HUES6 (cell line): ENCODE measurements around the gene METTL15.
"Not testable (repeated sequence)": the region's sequence is repeated elsewhere in the genome, so short reads cannot be mapped to it uniquely, and the experiment has no call there.

Experiments
- H3K27ac ChIP-seq: 2 replicates; pipeline ENCODE4 v1.7.0; 2013; ENCODE audit warnings: low read depth, mild to moderate bottlenecking, low read length, inconsistent platforms
- H3K27me3 ChIP-seq: 2 replicates; pipeline ENCODE4 v1.6.1; 2013; ENCODE audit warnings: low read length; ENCODE audit not compliant: control insufficient read depth, insufficient read depth
- H3K36me3 ChIP-seq: 2 replicates; pipeline ENCODE4 v1.6.1; 2013; ENCODE audit warnings: low read length; ENCODE audit not compliant: control insufficient read depth, insufficient read depth
- H3K4me1 ChIP-seq: 2 replicates; pipeline ENCODE4 v1.6.1; 2013; ENCODE audit warnings: low read length; ENCODE audit not compliant: control insufficient read depth, insufficient read depth
- H3K4me3 ChIP-seq: 2 replicates; pipeline ENCODE4 v1.5.1; 2013; ENCODE audit warnings: low read depth, low read length
- H3K9ac ChIP-seq: one replicate; pipeline ENCODE4 v1.6.1; 2013; ENCODE audit warnings: mild to moderate bottlenecking, low read length
- H3K9me3 ChIP-seq: 2 replicates; pipeline ENCODE4 v1.6.1; 2013; ENCODE audit warnings: low read depth, low read length; ENCODE audit not compliant: control insufficient read depth, insufficient read depth

The METTL15 gene, protein sequence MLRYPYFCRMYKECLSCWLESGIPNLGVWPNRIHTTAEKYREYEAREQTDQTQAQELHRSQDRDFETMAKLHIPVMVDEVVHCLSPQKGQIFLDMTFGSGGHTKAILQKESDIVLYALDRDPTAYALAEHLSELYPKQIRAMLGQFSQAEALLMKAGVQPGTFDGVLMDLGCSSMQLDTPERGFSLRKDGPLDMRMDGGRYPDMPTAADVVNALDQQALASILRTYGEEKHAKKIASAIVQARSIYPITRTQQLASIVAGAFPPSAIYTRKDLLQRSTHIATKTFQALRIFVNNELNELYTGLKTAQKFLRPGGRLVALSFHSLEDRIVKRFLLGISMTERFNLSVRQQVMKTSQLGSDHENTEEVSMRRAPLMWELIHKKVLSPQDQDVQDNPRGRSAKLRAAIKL

DNA sequence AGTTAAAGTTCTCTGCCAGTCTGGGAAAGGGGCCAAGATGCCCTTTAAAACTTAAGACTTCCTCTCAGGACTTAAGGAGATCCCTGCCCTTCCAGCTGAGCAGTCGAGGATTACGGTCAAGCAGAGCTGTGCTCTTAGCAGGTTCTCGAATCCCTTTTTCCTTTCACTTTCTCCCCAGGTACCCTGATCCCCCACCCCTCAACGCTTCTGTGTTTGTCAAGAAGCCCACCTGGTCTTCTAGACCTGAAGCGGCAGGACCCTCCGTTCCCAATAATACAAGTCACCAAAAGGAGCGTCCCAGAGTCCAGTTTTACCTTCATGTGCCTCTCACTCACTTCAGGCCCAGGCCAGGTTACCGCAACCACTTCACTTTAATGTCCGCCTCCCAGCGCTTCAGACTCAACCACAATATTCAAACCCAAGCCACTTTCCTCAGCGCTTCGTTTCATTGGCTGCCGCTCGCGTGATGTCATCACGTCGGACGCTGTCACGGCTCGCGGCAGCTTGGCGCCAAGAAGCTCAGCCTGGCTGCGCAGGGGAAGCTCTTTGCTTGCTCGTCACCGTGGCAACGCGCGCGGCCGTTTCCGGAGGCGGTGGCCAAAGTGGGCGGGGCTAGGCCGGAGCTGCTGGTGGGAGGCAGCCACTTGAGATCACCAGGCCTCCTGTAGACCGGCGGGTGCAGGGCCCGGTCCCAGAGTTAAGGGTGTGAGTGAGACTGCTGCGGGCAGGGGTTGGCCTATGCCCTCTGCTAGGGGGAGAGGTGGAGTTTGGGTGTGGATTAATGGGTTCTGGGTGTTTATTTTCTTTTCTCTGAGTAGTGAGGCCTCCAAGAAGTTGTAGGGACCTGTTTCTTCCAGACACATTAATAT is at the start of gene METTL15, which contains the start of gene KIF18A:
Gene METTL15 (plus strand): TSS at position 639 of the 869 bp plus-strand sequence. CDS start 4,947 bp downstream, outside the sequence.
Gene KIF18A (minus strand): TSS at position 407 of the 869 bp plus-strand sequence. CDS start 10,209 bp downstream, outside the sequence.
- no peaks in the 10 kb centered on the region for H3K36me3 ChIP-seq
- H3K4me3 ChIP-seq: peak within 1 kb of the TSS; percentile 96
- H3K9me3 ChIP-seq: no peaks in the 10 kb centered on the region
- no peaks in the 10 kb centered on the region for H3K27me3 ChIP-seq
- peaks cover 10% of the 10 kb centered on the region for H3K4me1 ChIP-seq
- H3K9ac ChIP-seq: peak within 1 kb of the TSS; percentile 90
- peak within 1 kb of the TSS; percentile 59 for H3K27ac ChIP-seq

DNA sequence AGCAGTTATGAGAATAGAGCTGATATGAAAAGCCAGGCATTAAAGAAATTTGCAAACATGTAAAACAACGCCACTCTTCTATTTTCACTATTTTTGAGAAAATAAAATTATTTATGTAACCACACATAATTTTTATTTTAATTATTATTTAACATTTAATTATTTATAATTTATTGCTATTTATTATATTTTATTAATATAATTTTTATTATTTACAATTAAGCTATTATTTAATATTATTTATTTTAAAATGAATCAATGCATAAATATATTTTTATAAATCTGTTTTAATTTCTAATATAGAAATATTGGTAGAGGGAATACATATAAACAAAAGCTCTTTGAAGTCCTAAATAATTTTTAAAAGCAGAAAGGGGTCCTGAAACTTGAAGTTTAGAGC is 36.9 kb upstream of the METTL15 start:
- no peaks in the 10 kb centered on the region for H3K27me3 ChIP-seq
- no peak overlapping the region for H3K9ac ChIP-seq
- peaks cover 44% of the 10 kb centered on the region for H3K36me3 ChIP-seq
- no peak overlapping the region for H3K27ac ChIP-seq
- H3K9me3 ChIP-seq: no peaks in the 10 kb centered on the region
- H3K4me3 ChIP-seq: no peak overlapping the region
- H3K4me1 ChIP-seq: no peaks in the 10 kb centered on the region

DNA sequence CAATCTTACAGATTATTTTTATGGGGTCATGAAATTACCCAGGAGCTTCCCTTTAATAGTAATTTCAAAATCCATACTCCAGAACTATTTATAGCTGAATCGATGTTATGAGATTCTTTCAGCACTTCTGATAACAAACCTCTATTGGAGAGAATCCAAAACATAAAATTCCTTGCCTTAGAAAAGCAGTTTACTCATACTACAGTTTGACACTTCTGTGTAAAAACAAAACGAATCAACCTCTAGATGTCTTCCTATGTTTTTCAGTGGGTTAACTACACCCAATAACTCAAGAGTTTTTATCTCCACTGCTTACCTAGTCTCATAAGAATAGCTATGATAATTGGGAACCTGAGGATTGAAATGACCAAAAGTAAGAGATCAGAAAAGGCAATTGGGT is 35.9 kb upstream of the METTL15 start:
- Histone ChIP-seq H3K36me3 (peaks cover 52% of the 10 kb centered on the region), H3K27me3 (no peaks in the 10 kb centered on the region), H3K9ac (no peak overlapping the region), H3K4me1 (no peaks in the 10 kb centered on the region), H3K9me3 (no peaks in the 10 kb centered on the region), H3K27ac (no peak overlapping the region), H3K4me3 (no peak overlapping the region)

DNA sequence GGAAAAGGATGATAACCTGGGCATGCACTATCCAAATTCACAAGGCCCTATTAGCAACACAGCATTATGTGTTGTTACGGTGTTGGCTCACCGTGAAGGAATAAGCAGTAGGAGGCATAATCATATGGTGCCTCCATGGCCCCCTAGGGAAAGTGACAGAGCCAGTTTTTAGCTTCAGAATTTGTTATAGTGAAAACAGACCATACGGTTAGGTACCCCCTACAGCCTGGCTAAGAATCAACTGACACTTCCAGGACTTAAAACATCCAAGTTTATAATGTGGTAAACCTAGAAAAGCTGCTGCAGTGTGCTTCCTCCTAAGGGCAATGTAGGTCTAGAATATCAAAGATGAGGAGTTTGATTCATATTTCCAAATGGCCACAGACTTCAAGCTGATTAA is 30.7 kb upstream of the METTL15 start:
- no peak overlapping the region for H3K4me3 ChIP-seq
- H3K4me1 ChIP-seq: no peaks in the 10 kb centered on the region
- H3K36me3 ChIP-seq: peaks cover 73% of the 10 kb centered on the region
- no peaks in the 10 kb centered on the region for H3K27me3 ChIP-seq
- no peak overlapping the region for H3K27ac ChIP-seq
- no peak overlapping the region for H3K9ac ChIP-seq
- no peaks in the 10 kb centered on the region for H3K9me3 ChIP-seq

DNA sequence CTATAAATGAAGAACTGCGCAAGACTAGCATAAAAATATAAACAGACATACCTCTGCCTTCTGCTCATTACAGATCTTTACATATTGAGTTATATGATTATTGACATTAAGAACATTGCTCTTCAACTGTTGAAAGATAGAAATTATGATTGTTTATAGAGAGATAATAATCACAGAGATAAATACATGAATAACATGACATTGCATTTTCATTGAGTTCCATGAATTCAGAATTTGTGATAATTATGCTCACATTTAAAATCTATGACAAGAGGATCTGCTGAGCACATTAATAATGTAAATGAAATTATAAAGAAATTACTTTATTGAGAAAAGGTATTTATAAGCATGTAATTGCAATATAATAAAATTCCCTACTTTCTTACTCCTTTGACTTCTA is 25.1 kb upstream of the METTL15 start:
- Histone ChIP-seq H3K36me3 (peaks cover 56% of the 10 kb centered on the region), H3K9me3 (no peaks in the 10 kb centered on the region)

DNA sequence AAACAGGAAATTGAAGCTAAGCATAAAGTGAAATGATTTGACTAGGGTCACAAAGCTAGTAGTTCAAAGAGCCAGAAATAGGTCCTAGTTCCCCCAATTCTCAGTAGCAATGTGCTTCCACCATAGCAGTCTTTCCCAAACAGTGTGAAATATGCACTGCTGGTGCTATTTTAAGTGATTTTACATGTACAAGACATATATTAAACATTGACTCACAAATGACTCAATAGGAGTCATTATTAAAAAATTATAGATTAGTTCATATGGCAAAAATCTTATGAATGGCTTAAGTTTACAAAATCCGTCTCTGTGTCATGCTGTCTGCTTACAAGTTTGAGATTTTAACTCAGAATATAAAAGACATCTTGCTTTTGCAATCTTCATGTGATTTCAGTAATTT is 21.6 kb upstream of the METTL15 start:
- H3K9ac ChIP-seq: no peak overlapping the region
- H3K4me1 ChIP-seq: no peaks in the 10 kb centered on the region
- no peak overlapping the region for H3K27ac ChIP-seq
- peaks cover 52% of the 10 kb centered on the region for H3K36me3 ChIP-seq
- no peaks in the 10 kb centered on the region for H3K27me3 ChIP-seq
- H3K4me3 ChIP-seq: no peak overlapping the region
- H3K9me3 ChIP-seq: no peaks in the 10 kb centered on the region

More for the DNA sequence above, 25.1 kb upstream of the METTL15 start:
- Histone ChIP-seq H3K4me1 (no peaks in the 10 kb centered on the region), H3K9ac (no peak overlapping the region), H3K4me3 (no peak overlapping the region), H3K27me3 (no peaks in the 10 kb centered on the region), H3K27ac (no peak overlapping the region)

DNA sequence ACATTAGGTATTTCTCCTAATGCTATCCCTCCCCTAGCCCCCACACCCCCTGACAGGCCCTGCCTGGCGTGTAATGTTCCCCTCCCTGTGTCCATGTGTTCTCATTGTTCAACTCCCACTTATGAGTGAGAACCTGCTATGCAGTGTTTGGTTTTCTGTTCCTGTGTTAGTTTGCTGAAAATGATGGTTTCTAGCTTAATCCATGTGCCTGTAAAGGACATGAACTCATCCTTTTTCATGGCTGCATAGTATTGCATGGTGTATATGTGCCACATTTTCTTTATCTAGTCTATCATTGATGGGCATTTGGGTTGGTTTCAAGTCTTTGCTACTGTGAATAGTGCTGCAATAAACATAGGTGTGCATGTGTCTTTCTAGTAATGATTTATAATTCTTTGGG is 21.0 kb upstream of the METTL15 start:
- H3K4me1 ChIP-seq, H3K27ac ChIP-seq, H3K27me3 ChIP-seq, H3K9ac ChIP-seq, H3K4me3 ChIP-seq, H3K9me3 ChIP-seq: not testable (repeated sequence)
- H3K36me3 ChIP-seq: peaks cover 46% of the 10 kb centered on the region

DNA sequence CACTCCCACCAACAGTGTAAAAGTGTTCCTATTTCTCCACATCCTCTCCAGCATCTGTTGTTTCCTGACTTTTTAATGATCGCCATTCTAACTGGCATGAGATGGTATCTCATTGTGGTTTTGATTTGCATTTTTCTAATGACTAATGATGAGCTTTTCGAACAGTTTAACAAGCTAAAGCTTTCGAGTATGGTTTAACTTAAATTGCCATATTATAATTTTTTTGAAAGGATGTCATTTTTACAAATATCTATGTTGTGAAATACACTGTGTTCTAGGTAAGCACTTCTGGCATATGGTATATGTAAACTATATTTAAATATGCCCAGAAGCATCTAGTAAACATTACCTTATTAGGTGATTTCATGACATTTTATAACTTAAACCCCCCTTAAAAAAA is 20.5 kb upstream of the METTL15 start:
- H3K27me3 ChIP-seq, H3K27ac ChIP-seq, H3K9ac ChIP-seq, H3K4me3 ChIP-seq, H3K9me3 ChIP-seq, H3K4me1 ChIP-seq: not testable (repeated sequence)
- peaks cover 41% of the 10 kb centered on the region for H3K36me3 ChIP-seq

DNA sequence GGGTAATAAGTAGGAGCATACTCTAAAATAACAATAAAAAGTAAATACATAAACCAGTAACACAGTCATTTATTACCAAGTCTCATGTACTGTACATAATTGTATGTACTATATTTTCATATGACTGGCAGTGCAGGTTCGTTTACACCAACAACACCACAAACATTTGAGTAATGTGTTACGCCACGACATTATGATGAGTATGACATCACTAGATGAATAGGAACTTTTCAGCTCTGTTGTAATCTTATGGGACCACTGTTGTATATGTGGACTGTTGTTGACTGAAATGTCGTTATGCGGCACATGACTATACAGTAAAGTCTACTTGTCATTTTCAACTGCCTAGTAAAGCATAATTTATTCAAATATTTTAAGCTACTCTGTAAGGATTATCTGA is 18.8 kb upstream of the METTL15 start:
- no peaks in the 10 kb centered on the region for H3K4me1 ChIP-seq
- H3K9me3 ChIP-seq: no peaks in the 10 kb centered on the region
- H3K27me3 ChIP-seq: no peaks in the 10 kb centered on the region
- peaks cover 35% of the 10 kb centered on the region for H3K36me3 ChIP-seq
- H3K27ac ChIP-seq: no peak overlapping the region
- no peak overlapping the region for H3K9ac ChIP-seq
- H3K4me3 ChIP-seq: no peak overlapping the region

DNA sequence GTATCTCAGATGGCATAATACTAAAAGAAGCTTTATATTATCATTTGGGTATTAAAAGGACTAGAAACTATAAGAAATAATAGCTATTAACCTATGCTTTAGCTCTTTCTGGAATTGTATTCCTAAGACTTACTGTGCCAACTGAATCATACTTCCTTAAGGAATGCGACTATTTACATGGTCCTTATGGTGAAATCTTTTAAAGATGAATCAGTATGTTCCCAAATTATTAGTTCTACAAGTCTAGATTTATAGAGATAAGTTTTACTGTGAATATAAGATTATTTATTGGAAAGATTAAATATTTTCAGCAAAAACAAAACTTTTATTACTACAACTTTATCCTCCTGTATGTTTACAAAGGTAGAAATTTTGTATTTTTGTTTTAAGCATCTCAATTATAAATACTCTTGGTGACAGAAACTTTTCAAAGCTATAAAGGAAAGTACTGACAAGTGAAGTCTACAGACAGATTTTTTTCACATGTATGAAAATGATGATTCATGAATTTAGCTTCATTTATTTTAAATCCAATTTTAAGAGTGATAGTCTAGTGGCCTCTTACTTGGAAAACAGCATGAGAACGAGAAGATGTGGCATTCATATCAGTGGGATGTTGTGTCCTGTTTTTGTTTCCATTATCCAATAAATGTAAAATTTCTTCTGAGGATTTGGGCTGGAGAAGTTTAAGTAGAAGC is 18.0 kb upstream of the METTL15 start:
- H3K4me3 ChIP-seq: no peak overlapping the region
- no peak overlapping the region for H3K9ac ChIP-seq
- peaks cover 33% of the 10 kb centered on the region for H3K36me3 ChIP-seq
- no peak overlapping the region for H3K27ac ChIP-seq
- no peaks in the 10 kb centered on the region for H3K27me3 ChIP-seq
- no peaks in the 10 kb centered on the region for H3K9me3 ChIP-seq
- H3K4me1 ChIP-seq: no peaks in the 10 kb centered on the region
